MM.1S (cell line): ENCODE results near the gene DCST2.

Experiments used
- DNase-seq: peaks from one replicate; pipeline ENCODE4 v3.0.0-alpha.2; 2015
- H2AFZ ChIP-seq: fragments of 300-600 bp; sonication (generic); 2 replicates; pipeline ENCODE4 v1.6.0; 2016; ENCODE audit warnings: antibody characterized with exemption, low read length
- H3F3A ChIP-seq: fragments of 300-600 bp; sonication (generic); 2 replicates; pipeline ENCODE4 v1.6.1; 2016; ENCODE audit warnings: mild to moderate bottlenecking, antibody characterized with exemption, low read length, moderate library complexity, mixed read lengths; ENCODE audit not compliant: insufficient read depth
- H3K27ac ChIP-seq: fragments of 300-600 bp; sonication (generic); 2 replicates; pipeline ENCODE4 v1.5.1; 2016; ENCODE audit warnings: mild to moderate bottlenecking, low read length
- H3K27me3 ChIP-seq: fragments of 300-600 bp; sonication (generic); replicated peaks from 2 replicates; pipeline ENCODE4 v1.6.0; 2016; ENCODE audit warnings: low read length; ENCODE audit not compliant: insufficient read depth
- H3K36me3 ChIP-seq: fragments of 300-600 bp; sonication (generic); replicated peaks from 2 replicates; pipeline ENCODE4 v1.6.1; 2016; ENCODE audit warnings: mild to moderate bottlenecking, low read length, mixed read lengths; ENCODE audit not compliant: insufficient read depth
- H3K4me1 ChIP-seq: fragments of 300-600 bp; sonication (generic); 2 replicates; pipeline ENCODE4 v1.6.1; 2016; ENCODE audit warnings: low read length, mixed read lengths
- H3K4me2 ChIP-seq: fragments of 300-600 bp; sonication (generic); 2 replicates; pipeline ENCODE4 v1.6.0; 2016; ENCODE audit warnings: low read depth, low read length
- H3K4me3 ChIP-seq: fragments of 300-600 bp; sonication (generic); 2 replicates; pipeline ENCODE4 v1.5.1; 2016; ENCODE audit warnings: low read length, mixed read lengths
- H3K79me2 ChIP-seq: fragments of 300-600 bp; sonication (generic); 2 replicates; pipeline ENCODE4 v1.6.1; 2016; ENCODE audit warnings: mixed run types, low read length, mixed read lengths
- H3K9ac ChIP-seq: fragments of 300-600 bp; sonication (generic); 2 replicates; pipeline ENCODE4 v1.6.1; 2016; ENCODE audit warnings: low read length, mixed read lengths
- H3K9me2 ChIP-seq: fragments of 300-600 bp; sonication (generic); replicated peaks from 2 replicates; pipeline ENCODE4 v1.6.1; 2016; ENCODE audit warnings: mild to moderate bottlenecking, low read length, mixed read lengths; ENCODE audit not compliant: insufficient read depth
- H3K9me3 ChIP-seq: fragments of 300-600 bp; sonication (generic); replicated peaks from 2 replicates; pipeline ENCODE4 v1.6.1; 2016; ENCODE audit warnings: mild to moderate bottlenecking, low read length, mixed read lengths; ENCODE audit not compliant: insufficient read depth
- H4K20me1 ChIP-seq: fragments of 300-600 bp; sonication (generic); 2 replicates; pipeline ENCODE4 v1.6.1; 2016; ENCODE audit warnings: mild to moderate bottlenecking, low read length, moderate library complexity, mixed read lengths; ENCODE audit not compliant: insufficient read depth
- CTCF ChIP-seq: fragments of 300-600 bp; sonication (generic); IDR thresholded peaks from 2 replicates; pipeline ENCODE4 v1.5.1; 2016; ENCODE audit warnings: antibody characterized with exemption, low read length, mixed read lengths
- EZH2 ChIP-seq: fragments of 300-600 bp; sonication (generic); optimal IDR thresholded peaks from 2 replicates; pipeline ENCODE3; 2017; ENCODE audit warnings: low read depth, mild to moderate bottlenecking, antibody characterized with exemption, low read length, mixed read lengths
- EZH2phosphoT487 ChIP-seq: fragments of 300-600 bp; sonication (generic); IDR thresholded peaks from 2 replicates; pipeline ENCODE4 v1.6.1; 2018; ENCODE audit warnings: antibody characterized with exemption, low read length

The DCST2 gene

GRCh38 chr1:155015527-155016230 lies 17.9 kb downstream of the DCST2 start:
- H3K9me3 ChIP-seq = no peaks in the 10 kb centered on the region
- H3K27me3 ChIP-seq = no peaks in the 10 kb centered on the region
- H3K9me2 ChIP-seq = no peaks in the 10 kb centered on the region
- H3F3A ChIP-seq = peaks cover 38% of the 10 kb centered on the region
- no peaks in the 10 kb centered on the region; the same call in 1 of the 2 replicates for H3K36me3 ChIP-seq
- no peak for DNase-seq
- TF ChIP-seq EZH2 (no peak), EZH2phosphoT487 (no peak), CTCF (no peak)
- peak overlapping the region; percentile 74 for H3K27ac ChIP-seq
- no peaks in the 10 kb centered on the region for H4K20me1 ChIP-seq
- H3K9ac ChIP-seq = peak overlapping the region; percentile 1; the same call in 1 of the 2 replicates
- no peak overlapping the region for H3K4me3 ChIP-seq
- H3K4me1 ChIP-seq = peaks cover 30% of the 10 kb centered on the region
- H3K4me2 ChIP-seq = peak overlapping the region; percentile 0; the same call in 1 of the 2 replicates
- H3K79me2 ChIP-seq = peaks cover 19% of the 10 kb centered on the region
- H2AFZ ChIP-seq = no peak overlapping the region

GRCh38 chr1:155014709-155015508 lies 18.7 kb downstream of the DCST2 start:
- DNase-seq = no peak
- H3K36me3 ChIP-seq = no peaks in the 10 kb centered on the region; the same call in 1 of the 2 replicates
- peaks cover 38% of the 10 kb centered on the region for H3F3A ChIP-seq
- H3K79me2 ChIP-seq = peaks cover 27% of the 10 kb centered on the region
- H4K20me1 ChIP-seq = no peaks in the 10 kb centered on the region
- no peak overlapping the region for H2AFZ ChIP-seq
- peaks cover 30% of the 10 kb centered on the region for H3K4me1 ChIP-seq
- H3K4me2 ChIP-seq = no peak overlapping the region
- H3K9ac ChIP-seq = no peak overlapping the region
- TF ChIP-seq EZH2 = no peak
- peak overlapping the region; percentile 74; the same call in 1 of the 2 replicates for H3K27ac ChIP-seq
- no peaks in the 10 kb centered on the region for H3K27me3 ChIP-seq
- H3K9me3 ChIP-seq = no peaks in the 10 kb centered on the region
- no peaks in the 10 kb centered on the region for H3K9me2 ChIP-seq
- H3K4me3 ChIP-seq = no peak overlapping the region

DNA sequence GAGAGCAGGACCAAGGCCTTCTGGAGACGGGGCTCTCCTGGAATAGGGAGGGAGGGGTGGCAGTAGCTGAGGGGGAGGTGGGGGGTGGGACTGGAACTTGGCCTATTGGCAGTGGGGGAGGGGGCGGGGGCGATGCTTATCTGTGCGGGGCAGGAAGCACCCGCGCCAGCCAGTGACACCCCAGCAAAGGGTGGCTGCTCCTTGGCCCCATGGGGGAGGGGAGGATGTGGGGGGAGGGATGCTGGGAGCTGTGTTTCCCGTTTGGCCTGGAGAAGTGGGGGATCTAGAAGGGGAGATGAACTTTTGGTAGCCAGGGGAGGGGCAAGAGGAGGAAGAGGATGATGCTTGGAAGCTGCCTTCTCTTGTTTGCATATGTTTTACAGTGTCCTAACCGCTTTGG lies 19.9 kb downstream of the DCST2 start:
- H3F3A ChIP-seq = peaks cover 34% of the 10 kb centered on the region
- no peaks in the 10 kb centered on the region for H4K20me1 ChIP-seq
- H3K4me3 ChIP-seq = no peak overlapping the region
- peaks cover 38% of the 10 kb centered on the region for H3K79me2 ChIP-seq
- no peaks in the 10 kb centered on the region for H3K27me3 ChIP-seq
- H3K4me1 ChIP-seq = peaks cover 30% of the 10 kb centered on the region
- no peak overlapping the region for H3K4me2 ChIP-seq
- DNase-seq = no peak
- H3K9me3 ChIP-seq = no peaks in the 10 kb centered on the region
- no peak overlapping the region for H3K27ac ChIP-seq
- H3K36me3 ChIP-seq = no peaks in the 10 kb centered on the region; the same call in 1 of the 2 replicates
- TF ChIP-seq EZH2 (no peak), CTCF (no peak), EZH2phosphoT487 (no peak)
- H3K9me2 ChIP-seq = no peaks in the 10 kb centered on the region
- H2AFZ ChIP-seq = no peak overlapping the region
- H3K9ac ChIP-seq = no peak overlapping the region
